Measurements from ENCODE around the gene INTS12.

GRCh38 chr4:105712766-105713165 lies 4.3 kb upstream of the INTS12 start:
- TF ChIP-seq FOXK2 (IDR thresholded peaks at IDR 0.05), result no peak
- TF ChIP-seq PKNOX1 (IDR thresholded peaks at IDR 0.05), result no peak
- TF ChIP-seq SP1 (IDR thresholded peaks at IDR 0.05), result no peak
- TF ChIP-seq ELF4 (IDR thresholded peaks at IDR 0.05), result no peak
- TF ChIP-seq ZNF384 (IDR thresholded peaks at IDR 0.05), result no peak
- no peak for TF ChIP-seq NFRKB (IDR thresholded peaks at IDR 0.05)
- no peak for TF ChIP-seq CTBP1 (IDR thresholded peaks at IDR 0.05; ENCODE audit: borderline replicate concordance)
- TF ChIP-seq TARDBP (IDR thresholded peaks at IDR 0.05), result no peak
- TF ChIP-seq HDGF (IDR thresholded peaks at IDR 0.05; ENCODE audit: borderline replicate concordance), result no peak
- TF ChIP-seq FOXA1 (IDR thresholded peaks at IDR 0.05), result no peak
- no peak for TF ChIP-seq FOXM1 (IDR thresholded peaks at IDR 0.05; ENCODE audit: borderline replicate concordance)
- TF ChIP-seq SUZ12 (IDR thresholded peaks at IDR 0.05), result no peak

Data from HEK293T (cell line).